ENCODE measurements around the gene DDX23. TPM values are rescaled to one million over a fixed set of nuclear protein-coding genes. Genes with fewer than 3 reads are reported as not detected.

DDX23 gene
- total and polyA plus RNA-seq, 11 donors: 16.8 to 51.2 (median 35.8) TPM

- intact Hi-C loops (cut with DNase I): no loop called here
- H3K27ac ChIP-seq: no peak overlapping the region
- no peaks in the 10 kb centered on the region for H3K9me3 ChIP-seq
- TF ChIP-seq POLR2A (IDR thresholded peaks at IDR 0.05): no peak
- TF ChIP-seq CTCF (IDR thresholded peaks at IDR 0.05): no peak
- H3K4me1 ChIP-seq: peaks cover 0 to 4% (median 0%) of the 10 kb centered on the region in 12 donors
- no peak overlapping the region for H3K4me3 ChIP-seq
- no peaks in the 10 kb centered on the region for H3K27me3 ChIP-seq
- ATAC-seq (no peak), DNase-seq (no peak)
- 85 to 91% (median 86%) methylated on average over 12 of the region's 12 CpGs for WGBS, 4 donors
- peaks cover 0 to 37% (median 23%) of the 10 kb centered on the region in 9 donors for H3K36me3 ChIP-seq
Measured at GRCh38 chr12:48824112-48824511, 27.9 kb downstream of the DDX23 start.

- H3K27me3 ChIP-seq: no peaks in the 10 kb centered on the region
- H3K36me3 ChIP-seq: peaks cover 0 to 29% (median 15%) of the 10 kb centered on the region in 9 donors
- ATAC-seq: no peak
- no peak for TF ChIP-seq CTCF (IDR thresholded peaks at IDR 0.05)
- no peak for TF ChIP-seq POLR2A (IDR thresholded peaks at IDR 0.05)
- intact Hi-C loops (cut with DNase I): no loop called here
- H3K4me3 ChIP-seq: no peak overlapping the region
- no peak overlapping the region for H3K27ac ChIP-seq
- 85 to 90% (median 88%) methylated on average over 9 to 11 of the region's 11 CpGs for WGBS, 4 donors
- peaks cover 0 to 10% (median 3%) of the 10 kb centered on the region in 12 donors for H3K4me1 ChIP-seq
- H3K9me3 ChIP-seq: no peaks in the 10 kb centered on the region
- no peak for DNase-seq
Measured at GRCh38 chr12:48823281-48823680, 28.7 kb downstream of the DDX23 start.

GRCh38 chr12:48822711-48823110 is 29.3 kb downstream of the DDX23 start:
- H3K36me3 ChIP-seq: peaks cover 0 to 23% (median 10%) of the 10 kb centered on the region in 9 donors
- 67 to 86% (median 78%) methylated on average over 2 of the region's 2 CpGs for WGBS, 4 donors
- intact Hi-C loops (cut with DNase I): no loop called here

GRCh38 chr12:48822139-48822538 is 29.8 kb downstream of the DDX23 start:
- peaks cover 0 to 10% (median 0%) of the 10 kb centered on the region in 9 donors for H3K27me3 ChIP-seq
- WGBS, 4 donors: 86 to 95% (median 92%) methylated on average over 5 of the region's 5 CpGs
- peaks cover 0 to 20% (median 11%) of the 10 kb centered on the region in 12 donors for H3K4me1 ChIP-seq
- ATAC-seq (no peak), DNase-seq (no peak)
- intact Hi-C loops (cut with DNase I): no loop called here
- H3K36me3 ChIP-seq: peaks cover 0 to 17% (median 5%) of the 10 kb centered on the region in 9 donors
- no peak overlapping the region for H3K27ac ChIP-seq
- no peak overlapping the region for H3K4me3 ChIP-seq
- no peak for TF ChIP-seq CTCF (IDR thresholded peaks at IDR 0.05)
- TF ChIP-seq POLR2A (IDR thresholded peaks at IDR 0.05): no peak
- H3K9me3 ChIP-seq: no peaks in the 10 kb centered on the region

More at GRCh38 chr12:48822711-48823110, 29.3 kb downstream of the DDX23 start:
- Histone ChIP-seq H3K4me1 (peaks cover 0 to 16% (median 7%) of the 10 kb centered on the region in 12 donors), H3K27ac (no peak overlapping the region), H3K4me3 (no peak overlapping the region), H3K9me3 (no peaks in the 10 kb centered on the region), H3K27me3 (peaks cover 0 to 4% (median 0%) of the 10 kb centered on the region in 9 donors)
- ATAC-seq (no peak), DNase-seq (no peak)
- TF ChIP-seq CTCF (IDR thresholded peaks at IDR 0.05): no peak
- TF ChIP-seq POLR2A (IDR thresholded peaks at IDR 0.05): no peak

All from heart left ventricle (tissue), 16 donors.